Activated CD8-positive, alpha-beta memory T cell treated with anti-CD3 and anti-CD28 coated beads for 48 hours (primary cell): ENCODE data around the gene RBM19.

Experiments used
- DNase-seq, 3 experiments: peaks; one replicate each; pipeline ENCODE4 v3.0.0-alpha.2; 2020; ENCODE audit warnings: low read depth in 2 of 3, low spot score in 2 of 3

Gene RBM19

DNA sequence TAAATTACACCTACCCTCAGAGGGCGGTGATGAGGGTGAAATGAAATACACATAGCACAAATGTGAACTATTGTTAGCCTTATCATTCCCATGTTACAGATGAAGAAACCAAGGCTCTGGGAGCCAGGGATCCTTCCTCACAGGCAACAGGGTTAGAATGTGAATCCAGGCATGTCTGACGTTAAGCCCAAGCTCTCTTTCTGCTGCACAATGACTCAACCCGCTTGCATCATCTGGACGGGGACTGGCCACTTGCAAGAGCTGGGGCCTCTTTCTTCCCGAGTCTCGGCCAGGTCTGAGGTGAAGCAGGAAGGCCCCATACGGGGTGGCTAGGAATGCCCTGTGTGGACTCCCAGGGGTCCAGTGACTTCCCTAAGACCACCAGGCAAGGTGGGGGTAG, 105.2 kb downstream of the RBM19 start:
- DNase-seq, result no peak

DNA sequence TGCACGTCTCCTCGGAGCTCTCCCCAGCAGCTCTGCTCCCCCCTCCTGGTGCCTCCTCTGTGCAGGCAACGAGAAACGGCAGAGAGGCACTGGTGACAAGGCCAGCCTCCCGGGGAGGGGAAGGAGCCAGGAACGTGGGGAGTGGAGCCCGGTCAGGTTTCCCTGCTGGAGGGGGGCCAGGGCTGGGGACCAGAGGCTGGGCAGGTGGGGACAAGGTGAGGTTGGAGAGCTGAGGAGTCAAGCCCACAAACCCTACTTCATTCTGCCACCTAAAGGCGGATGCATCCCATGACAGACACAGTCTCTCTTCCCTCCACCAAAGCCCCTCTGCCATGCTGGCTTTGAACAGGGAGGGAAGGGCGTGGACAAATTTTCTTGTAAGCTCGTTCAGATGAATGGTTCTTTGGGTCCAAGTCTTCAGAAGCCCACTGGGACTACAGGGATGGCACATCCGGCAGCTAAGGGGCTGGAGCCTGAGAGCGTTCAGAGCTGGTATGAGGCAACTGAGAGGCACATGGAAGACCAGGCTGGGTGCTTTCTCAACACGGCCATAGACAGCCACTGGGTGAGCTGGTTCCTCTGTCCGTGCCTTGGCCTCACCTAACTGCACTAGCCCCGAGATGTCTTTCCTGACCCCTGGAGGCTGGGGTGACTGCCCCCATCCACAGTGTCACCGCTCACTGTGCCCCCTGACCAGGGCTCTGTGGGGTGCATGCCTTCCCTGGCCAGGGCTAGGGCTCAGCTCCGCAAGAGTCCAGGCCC, 105.9 kb downstream of the RBM19 start:
- no peak for DNase-seq

DNA sequence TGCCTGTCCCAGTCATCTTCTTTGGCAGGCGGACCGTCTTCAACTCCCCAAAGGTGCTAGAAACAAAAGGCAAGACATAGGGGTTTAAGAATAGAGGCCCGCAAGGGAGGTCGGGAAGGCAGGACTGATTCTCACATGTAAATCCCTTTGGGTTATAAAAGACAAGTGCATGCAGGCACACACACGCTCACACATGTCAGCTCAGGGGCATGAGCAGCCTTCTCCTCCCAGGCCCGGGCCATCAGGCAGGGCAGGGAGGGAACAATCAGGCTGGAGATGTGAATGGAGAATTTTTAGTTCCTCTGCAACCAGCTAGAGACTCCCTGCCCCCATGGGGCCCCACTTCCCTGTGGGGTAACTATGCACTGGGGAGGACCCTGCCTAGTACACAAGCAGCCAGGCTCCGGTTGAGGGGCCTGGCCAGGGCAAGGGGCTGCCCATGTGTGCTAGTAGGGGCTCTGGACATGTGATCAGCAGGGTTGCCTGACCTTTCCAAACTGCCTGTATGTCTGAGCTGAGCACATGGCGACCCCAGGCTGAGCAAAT, 107.2 kb downstream of the RBM19 start:
- DNase-seq, result no peak

DNA sequence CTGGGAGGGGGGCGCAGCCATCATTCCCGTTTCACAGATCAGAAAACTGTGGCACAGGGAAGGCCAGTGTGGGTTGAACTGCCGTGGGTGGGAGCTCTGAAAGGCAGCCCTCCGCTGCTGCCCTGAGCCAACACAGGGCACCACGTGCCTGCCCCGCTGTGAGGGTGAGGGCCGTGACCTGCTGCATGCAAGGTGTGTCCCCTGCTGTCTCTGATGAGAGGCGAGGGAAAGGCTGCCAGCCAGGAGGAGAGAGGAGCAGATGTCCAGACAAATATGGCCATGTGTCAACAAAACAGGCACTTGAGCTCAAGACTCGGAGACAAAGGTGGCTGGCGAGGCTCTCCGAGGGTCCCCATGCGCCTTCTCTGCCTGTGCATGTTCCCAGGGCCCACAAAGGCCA, 108.8 kb downstream of the RBM19 start:
- DNase-seq, result no peak

DNA sequence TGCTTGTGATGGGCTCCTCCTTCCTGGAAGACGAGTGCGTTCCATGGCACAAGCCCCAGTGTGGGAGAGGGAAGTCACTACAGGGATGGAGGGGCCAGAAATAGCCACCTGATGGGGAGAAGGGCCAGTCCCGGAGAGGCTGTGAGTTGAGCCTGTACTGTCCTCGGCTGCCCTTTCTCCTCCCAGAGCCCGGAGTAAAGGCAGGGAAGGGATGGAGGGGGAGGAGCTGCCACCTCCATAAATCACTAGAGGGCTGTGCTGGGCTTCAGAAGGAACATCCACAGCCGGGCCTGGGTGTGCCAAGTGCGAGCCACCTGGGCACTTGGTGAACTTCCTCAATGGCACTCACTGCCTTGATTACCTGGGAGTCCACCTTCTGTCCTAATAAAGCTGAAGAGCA, 110.1 kb downstream of the RBM19 start:
- DNase-seq, result no peak

DNA sequence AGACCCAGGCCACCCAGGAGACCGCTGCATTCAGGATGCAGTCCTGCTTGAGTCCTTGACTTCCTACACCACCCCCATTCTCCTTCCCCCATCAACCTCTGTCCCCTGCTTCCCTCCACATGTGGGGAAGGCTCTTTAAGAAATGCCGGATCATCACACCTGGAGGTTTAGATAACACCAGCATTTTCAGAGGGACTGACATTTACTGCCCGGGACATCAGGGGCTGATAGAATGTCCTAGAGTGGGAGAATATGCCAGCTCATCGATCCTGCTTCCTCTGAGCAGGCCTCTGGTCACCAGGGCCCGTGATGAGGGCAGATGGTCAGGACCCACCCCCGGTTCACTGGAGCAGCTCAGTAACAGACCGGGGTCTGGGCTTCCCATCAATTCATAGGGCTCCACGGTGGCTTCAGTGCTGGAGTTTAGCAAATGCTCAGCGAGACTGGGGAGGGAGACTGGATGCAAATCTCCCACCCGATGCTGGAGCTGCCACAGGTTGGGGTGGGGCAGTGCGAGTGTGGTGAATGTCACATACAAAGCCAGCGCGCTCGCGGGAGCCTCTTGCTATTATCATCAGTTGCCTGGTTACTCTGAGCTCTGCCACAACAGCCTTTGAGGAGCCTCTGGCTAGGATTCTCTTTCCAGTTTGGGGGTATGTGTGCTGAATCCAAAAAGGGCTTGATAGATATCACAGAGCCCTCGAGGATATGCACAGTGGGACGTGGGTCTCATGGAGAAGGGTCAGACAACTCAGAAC, 111.6 kb downstream of the RBM19 start:
- no peak for DNase-seq

DNA sequence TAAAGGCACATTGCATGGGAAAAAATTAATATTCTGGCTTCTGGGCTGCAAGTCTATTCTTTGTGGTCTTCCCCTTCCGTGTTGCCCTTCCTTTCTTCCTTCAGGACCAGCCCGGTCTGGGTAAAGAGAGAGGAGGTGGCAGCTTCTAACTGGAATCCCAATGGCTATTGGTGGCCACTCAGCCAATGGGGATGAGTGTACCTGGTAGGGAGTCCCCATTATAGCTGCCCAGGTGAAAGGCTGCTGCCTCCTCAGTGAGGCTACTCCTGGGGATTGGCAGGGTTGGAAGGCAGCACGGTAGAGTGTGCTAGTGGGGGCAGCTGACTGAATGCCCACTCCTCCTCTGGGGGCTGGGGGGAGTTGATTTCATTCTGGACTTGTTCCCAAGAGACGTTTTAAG, 112.6 kb downstream of the RBM19 start:
- no peak for DNase-seq

DNA sequence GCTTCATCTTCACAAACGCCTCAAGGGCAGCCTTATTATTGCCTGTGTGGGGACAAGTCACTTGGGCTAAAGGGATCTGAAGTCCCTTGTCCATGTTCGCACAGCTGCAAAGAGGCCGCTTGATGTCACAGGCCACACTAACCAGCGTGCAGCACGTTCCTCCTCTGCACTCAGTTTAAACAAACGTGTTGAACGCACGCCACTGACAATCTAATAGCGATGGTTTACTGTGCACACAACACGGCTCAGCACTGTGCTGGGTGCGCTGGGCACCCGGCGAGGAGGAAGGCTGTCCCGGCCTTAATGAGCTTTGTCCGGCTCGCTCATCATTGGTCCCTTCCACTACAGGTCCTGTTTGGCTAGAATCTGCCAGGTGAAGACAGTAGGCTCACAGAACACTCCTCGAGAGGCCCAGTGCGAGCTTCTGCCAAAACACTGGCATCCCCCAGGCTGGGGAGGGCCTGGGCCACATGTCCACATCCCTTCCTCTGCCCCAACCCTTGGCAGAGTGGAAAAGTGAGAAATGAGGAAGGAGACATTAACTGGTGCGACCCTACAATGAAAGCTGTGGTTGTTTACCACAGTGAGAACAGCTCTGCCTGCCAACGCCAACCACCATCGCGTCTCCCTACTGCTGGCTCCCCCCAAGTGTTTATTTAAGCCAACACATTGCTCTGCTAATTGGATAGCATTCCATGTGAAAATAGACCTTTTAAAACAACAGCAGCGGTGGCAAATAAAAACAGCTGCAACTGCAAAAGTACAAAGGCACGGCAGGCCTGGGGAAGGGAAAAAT, 113.2 kb downstream of the RBM19 start:
- DNase-seq, result no peak

DNA sequence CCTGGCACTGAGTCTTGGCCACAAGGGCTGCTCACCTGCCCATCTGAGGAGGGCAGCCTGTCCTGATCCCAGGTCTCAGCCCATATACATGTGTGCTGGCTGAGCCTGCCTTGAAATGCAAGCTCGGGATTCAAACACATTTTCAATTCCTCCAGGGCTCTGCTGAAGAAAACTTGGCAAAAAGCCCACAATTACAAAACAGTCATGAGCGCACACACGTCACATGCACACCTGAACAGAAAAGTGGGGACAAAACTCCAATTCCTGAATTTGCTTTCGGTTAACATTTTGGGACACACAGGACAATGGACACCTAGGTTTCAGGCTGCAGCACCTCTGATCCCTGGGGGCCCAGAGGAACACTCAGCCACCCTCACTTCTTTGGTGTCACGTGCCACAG, 113.9 kb downstream of the RBM19 start:
- DNase-seq, result no peak

DNA sequence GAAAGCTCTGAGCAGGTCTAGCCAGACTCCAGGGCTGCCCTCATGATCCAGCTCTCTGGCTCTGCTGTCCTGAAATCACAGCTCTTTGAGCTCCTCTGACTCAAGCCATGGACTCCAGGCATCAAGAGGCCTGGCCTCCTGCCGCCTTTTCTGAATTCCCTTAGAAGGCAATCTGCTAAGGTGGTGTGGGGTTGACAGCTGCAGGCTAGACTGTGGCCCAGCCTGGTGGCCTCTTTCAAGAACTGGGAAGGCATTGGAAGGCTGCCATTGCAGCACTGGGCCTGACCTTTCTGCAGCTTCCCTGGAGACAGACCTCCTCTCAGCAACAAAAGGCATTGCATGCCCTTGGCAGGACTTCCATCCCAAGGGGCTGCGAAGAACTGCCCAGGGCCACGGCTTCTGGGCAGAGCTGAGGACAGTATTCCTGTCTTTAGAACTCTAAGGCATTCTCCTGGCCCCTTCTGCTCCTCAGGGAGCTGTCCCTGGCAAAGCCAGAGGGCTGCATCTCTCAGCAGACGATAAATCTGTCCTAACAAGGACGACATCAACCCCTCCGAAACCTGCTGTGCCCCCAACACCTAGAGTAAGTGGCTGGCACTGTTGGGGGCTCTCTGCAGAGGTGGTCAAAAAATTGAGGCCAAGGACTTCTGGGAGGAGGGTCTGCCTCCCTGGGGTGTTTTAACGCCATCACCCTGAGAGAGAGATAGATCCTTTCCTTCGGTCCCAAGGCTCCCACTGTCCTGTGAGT, 115.6 kb downstream of the RBM19 start:
- no peak for DNase-seq

DNA sequence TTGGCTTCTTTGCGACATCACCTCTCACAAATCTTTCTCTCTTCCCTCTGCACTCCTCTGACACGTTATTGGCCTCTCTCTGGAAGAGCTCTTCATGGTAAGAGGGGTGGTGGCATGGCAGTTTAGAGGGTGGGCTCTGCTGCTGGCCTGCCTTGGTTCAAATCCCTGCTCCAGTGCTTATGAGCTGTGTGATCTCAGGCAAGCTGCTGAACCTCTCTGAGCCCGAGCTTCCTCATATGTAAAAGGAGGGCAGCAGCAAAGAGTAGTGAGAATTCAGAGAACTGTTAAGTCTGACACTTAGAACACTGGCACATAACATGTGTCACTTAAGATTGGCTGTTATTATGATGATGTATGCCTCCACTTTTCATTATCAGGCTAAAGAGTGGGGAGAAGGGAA, 118.3 kb downstream of the RBM19 start:
- DNase-seq, result no peak

DNA sequence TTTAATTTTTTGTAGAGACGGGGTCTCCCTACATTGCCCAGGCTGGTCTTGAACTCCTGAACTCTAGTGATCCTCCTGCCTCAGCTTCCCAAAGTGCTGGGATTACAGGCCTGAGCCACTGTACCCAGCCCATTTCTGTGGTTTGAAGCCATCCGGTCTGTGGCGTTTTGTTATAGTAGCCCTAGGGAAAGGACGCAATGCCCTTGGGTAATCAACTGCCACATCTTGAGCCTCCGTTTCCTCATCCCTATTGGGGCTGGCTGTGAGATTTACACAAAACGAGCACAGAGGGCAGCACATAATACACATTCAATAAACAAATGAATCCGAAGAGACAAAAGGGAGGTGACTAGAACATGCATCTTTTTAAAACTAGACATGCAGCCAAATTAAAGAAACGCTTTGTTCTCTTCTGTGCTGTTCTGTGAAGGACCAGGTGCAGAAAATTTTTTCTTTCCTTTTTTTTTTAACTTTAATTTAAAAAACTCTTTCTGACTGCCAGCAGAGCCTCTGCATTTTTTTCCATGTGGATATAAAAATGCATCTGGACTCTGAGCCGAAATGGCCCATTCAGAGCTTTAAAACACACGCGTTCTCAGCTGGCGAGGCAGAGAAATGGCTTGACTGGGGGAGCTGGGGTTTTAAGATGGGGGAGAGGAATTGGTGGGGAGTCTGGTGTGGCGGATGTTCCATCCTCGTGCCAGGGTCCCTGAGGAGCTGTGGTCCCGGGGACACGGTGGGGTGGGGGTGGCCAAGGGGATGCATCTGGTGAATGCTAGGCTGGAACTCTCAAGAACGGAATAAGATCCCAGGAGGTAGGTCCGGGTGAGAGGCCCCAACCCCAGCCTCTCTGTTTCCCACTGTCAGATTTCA, 119.0 kb downstream of the RBM19 start:
- DNase-seq, result no peak

DNA sequence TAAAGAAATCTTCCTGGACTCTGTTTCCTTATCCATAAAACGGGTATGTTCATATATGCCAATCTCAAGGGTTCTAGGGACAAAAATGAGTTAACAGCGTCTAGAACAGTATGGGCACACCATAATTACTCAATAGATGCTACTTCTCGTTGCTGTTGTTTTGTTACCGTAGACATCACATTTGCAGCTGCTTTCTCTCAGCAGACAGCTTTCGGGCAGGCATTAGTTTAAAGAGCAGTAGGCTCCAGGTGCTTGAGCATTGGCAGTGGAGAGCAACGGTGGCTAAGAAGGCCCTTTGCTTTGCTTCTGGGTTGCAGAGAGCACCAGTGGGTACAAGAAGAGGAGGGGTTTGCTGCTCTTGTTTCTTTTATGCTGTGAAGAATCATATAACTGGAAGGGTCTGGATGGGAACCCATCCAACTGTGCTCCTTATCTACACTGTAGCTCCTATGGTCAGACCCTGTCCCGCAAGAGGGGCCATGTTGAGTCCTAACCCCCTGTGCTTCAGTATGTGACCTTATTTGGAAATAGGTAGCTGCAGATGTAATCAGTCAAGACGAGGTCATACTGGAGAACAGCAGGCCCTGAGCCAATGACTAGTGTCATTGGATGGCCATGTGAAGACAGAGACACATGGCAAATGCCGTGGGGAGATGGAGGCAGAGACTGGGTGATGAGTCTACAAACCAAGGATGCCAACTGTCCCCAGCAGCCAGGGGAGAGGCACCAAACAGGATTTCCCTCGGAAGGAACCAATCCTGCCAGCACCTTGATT, 120.0 kb downstream of the RBM19 start:
- no peak for DNase-seq

DNA sequence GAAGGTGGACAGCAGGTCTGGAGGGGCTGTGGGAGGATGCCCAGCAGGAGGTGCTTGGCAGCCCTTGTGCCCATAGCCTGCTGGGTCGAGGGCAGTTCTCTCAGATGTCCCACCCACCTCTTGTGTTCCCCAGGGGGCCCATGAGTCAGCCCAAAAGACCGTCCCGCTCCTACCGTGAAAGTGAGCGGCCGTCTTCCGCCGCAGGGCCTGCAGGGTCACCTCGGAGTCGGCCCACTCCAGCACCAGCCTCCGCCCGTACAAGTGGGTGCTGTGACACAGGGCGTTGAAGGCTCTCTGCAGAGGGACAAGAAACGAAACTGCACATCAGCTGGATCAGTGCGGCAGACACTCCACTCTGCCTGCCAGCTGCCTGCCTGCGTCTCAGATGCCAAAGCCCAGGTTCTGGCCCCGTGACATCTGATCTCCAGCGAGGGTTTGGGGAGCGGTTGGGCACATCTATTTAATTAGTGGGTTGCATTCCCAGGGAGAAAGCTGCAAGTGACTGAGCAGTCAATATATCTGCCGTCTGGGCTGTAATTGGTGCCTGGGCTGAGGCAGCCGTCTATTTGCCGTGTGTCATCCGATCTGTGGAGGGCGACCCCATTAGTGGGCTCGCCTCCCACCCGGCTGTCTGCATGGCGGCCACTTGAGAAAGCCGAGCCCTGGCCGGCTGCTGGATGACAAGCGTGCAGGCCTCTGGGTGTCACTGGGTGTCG, 121.5 kb downstream of the RBM19 start:
- DNase-seq, result no peak

DNA sequence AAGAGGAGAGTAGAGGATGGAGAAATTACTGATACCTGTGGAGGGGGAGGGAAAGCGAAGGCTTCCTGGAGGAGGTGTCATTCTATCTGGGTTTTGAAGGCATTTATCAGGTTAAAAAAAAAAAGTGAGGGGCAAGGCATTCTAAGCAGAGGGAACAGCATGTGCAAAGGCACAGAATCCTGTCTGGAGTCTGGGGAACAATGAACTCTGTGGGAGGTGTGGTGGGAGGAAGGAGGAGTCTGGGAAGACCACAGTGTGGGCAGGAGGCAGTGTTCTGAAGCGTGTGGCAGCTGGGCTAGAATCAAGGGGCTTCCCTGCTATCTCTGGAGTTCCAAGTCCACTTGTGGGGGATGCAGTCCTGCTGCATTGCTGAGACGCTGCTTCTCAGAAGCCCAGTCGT, 123.4 kb downstream of the RBM19 start:
- no peak for DNase-seq

DNA sequence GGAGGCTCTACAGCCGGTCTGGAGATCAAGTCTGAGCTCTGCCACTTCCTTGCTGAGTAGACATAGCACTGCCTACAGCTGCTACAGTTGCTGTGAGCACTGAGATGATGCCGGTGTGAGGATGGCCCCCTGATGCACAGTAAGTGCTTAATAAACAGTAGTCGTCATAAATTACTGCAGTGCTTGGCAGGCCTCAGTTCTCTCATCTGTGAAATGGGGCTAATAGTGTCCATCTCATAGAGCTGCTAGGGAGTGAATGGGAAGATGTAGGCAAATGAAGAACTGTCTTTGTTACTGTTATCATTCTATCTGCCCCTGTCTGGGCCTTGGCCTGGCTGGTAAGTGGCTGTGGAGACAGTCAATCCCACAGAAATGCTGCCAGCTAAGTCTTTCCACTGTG, 124.3 kb downstream of the RBM19 start:
- no peak for DNase-seq

DNA sequence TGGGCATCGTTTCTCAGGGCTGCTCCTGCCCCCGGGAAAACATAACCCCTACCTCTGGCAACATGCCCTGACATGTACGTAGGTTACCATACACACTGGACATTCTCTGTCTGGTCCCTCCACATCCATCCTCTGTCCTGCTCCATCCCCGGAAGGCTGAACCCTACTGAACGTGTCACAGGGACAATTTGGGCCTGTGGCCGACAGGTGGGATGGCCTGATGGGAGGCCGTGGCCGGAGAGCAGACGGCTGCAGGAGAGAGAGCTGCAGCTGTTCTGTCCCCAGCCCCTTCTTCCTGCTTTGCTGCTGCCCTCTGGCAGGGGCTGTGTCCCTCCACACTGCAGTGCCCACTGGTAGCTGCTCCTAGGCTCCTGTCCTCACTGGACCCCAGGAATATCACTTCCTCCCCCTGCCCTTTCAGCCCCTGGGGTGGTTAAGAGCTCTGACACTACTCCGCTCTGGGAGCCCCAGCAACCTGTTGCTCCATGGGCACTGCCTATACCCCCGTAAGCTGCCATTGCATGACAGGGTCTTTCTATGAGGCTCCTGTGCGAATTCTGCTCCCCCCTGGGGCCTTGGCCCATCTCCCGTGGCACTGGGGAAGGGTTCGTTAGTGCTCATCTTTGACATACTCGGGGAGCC, 125.6 kb downstream of the RBM19 start:
- DNase-seq, result no peak

DNA sequence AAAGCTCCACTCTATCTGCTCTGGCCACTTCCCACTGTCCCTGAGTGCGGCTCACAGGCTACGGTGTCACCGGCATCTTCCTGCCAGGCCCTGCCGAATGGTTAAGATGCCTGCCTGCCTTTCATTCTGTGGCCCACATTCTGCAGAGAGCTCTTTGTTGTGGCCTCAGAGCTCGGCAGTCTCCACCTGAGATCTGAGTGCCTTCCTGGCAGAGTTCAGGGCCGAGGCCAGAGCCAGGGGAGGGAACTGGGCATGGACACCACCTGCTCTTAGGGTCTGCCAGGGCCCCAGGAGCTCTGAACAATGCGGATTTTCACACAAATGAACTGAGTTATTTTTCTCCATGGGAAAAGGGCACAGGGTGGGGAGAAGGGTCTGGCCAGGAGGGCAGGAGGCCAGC, 127.2 kb downstream of the RBM19 start:
- DNase-seq, result no peak
